Keratinocyte (primary cell): ENCODE data around the gene TPMT. TPM values are rescaled to one million over a fixed set of nuclear protein-coding genes. Genes with fewer than 3 reads are reported as not detected.

Source experiments
- DNase-seq: peaks from one replicate; pipeline ENCODE4 v3.0.0-alpha.2; 2011; ENCODE audit warnings: low read depth, missing footprints, low spot score
- FAIRE-seq: peaks from 2 replicates; lab custom pipeline; 2011; peaks lifted over from hg19 to GRCh38; lab: Jason Lieb, UNC
- H2AFZ ChIP-seq: 2 replicates; pipeline ENCODE4 v1.6.0; 2012; ENCODE audit warnings: low read length, control low read depth, inconsistent platforms; ENCODE audit not compliant: control insufficient read depth
- H3K27ac ChIP-seq: 2 replicates; pipeline ENCODE4 v1.5.1; 2011; ENCODE audit warnings: low read length; ENCODE audit not compliant: control insufficient read depth, insufficient read depth
- H3K27me3 ChIP-seq: 3 replicates; pipeline ENCODE4 v1.6.0; 2011; ENCODE audit warnings: low read length; ENCODE audit not compliant: control insufficient read depth, insufficient read depth; ENCODE audit errors: extremely low read depth
- H3K36me3 ChIP-seq, 2 experiments: 2 replicates in 1 of 2; 3 replicates in 1 of 2; pipeline ENCODE4 v1.5.1; 2011; ENCODE audit warnings: low read length in 2 of 2, mild to moderate bottlenecking in 1 of 2; ENCODE audit not compliant: control insufficient read depth in 2 of 2, insufficient read depth in 2 of 2; ENCODE audit errors: extremely low read depth in 1 of 2
- H3K4me1 ChIP-seq: 3 replicates; pipeline ENCODE4 v1.5.1; 2011; ENCODE audit warnings: low read length; ENCODE audit not compliant: control insufficient read depth, insufficient read depth; ENCODE audit errors: extremely low read depth
- H3K4me2 ChIP-seq: 3 replicates; pipeline ENCODE4 v1.6.0; 2011; ENCODE audit warnings: low read depth, low read length; ENCODE audit not compliant: control insufficient read depth, insufficient read depth; ENCODE audit errors: extremely low read depth
- H3K4me3 ChIP-seq, 3 experiments: fragments of 200-600 bp in 1 of 3; sonication (generic) in 1 of 3; 2 replicates in 2 of 3; 3 replicates in 1 of 3; pipeline ENCODE4 v1.5.1; 2011 to 2016; ENCODE audit warnings: low read length in 3 of 3, mild to moderate bottlenecking in 3 of 3, control low read depth in 2 of 3, inconsistent platforms in 1 of 3, low read depth in 1 of 3, mixed read lengths in 1 of 3, mixed run types in 1 of 3, moderate library complexity in 1 of 3; ENCODE audit not compliant: control insufficient read depth in 2 of 3, insufficient read depth in 2 of 3; ENCODE audit errors: extremely low read depth in 1 of 3
- H3K79me2 ChIP-seq: 2 replicates; pipeline ENCODE4 v1.6.0; 2012; ENCODE audit warnings: low read length; ENCODE audit not compliant: control insufficient read depth, insufficient read depth
- H3K9ac ChIP-seq: 3 replicates; pipeline ENCODE4 v1.6.0; 2011; ENCODE audit warnings: low read length; ENCODE audit not compliant: control insufficient read depth, insufficient read depth; ENCODE audit errors: extremely low read depth
- H3K9me1 ChIP-seq: 3 replicates; pipeline ENCODE4 v1.6.0; 2011; ENCODE audit warnings: low read length; ENCODE audit not compliant: control insufficient read depth, insufficient read depth; ENCODE audit errors: extremely low read depth
- H3K9me3 ChIP-seq: 2 replicates; pipeline ENCODE4 v1.5.1; 2012; ENCODE audit warnings: low read depth, low read length; ENCODE audit not compliant: control insufficient read depth
- H4K20me1 ChIP-seq: 3 replicates; pipeline ENCODE4 v1.6.0; 2011; ENCODE audit warnings: low read length; ENCODE audit not compliant: control insufficient read depth, insufficient read depth; ENCODE audit errors: extremely low read depth
- EZH2 ChIP-seq: IDR thresholded peaks from one replicate; pipeline ENCODE4 v1.6.1; 2012; ENCODE audit warnings: inconsistent platforms, mild to moderate bottlenecking, low read length, moderate library complexity
- dilution Hi-C: fragments of 300-500 bp; cut with MboI; formaldehyde crosslinking; loops from one replicate; pipeline ENCODE4 v1.7.0; 2020; ENCODE audit warnings: low sequenced_read_pairs; ENCODE audit not compliant: extremely low pct_ligation_motif_present
- polyA plus RNA-seq, 5 experiments: library from polyadenylated mRNA; depleted of rRNA in 3 of 5; stranded (reverse) in 3 of 5; stranded (forward) in 1 of 5; unstranded in 1 of 5; fragments of >200 nt; gene quantifications; 1 replicate in 1 of 5; 2 replicates in 3 of 5; 3 replicates in 1 of 5; pipeline versions ENCODE4 v1.2.1 to v1.2.3, GENCODE V29; 2011 to 2012; ENCODE audit warnings: missing spikeins in 2 of 5, low read depth in 1 of 5, low replicate concordance in 1 of 5
- TF ChIP-seq, protein P1 (sequence below), 3 experiments: IDR thresholded peaks in 1 of 3; conservative IDR thresholded peaks in 1 of 3; optimal IDR thresholded peaks in 1 of 3; 2 replicates in 2 of 3; 3 replicates in 1 of 3; pipeline versions ENCODE3 to v1.5.1; 2011; ENCODE audit warnings: low read length in 3 of 3, mild to moderate bottlenecking in 3 of 3, moderate library complexity in 2 of 3, control low read depth in 1 of 3, inconsistent platforms in 1 of 3; ENCODE audit not compliant: insufficient read depth in 2 of 3; ENCODE audit errors: extremely low read depth in 1 of 3

The TPMT gene
- polyA plus RNA-seq, 1 donor (not counting 4 experiments of a cell fraction or from before 2014, with no cell fraction given): 38.6 TPM

DNA sequence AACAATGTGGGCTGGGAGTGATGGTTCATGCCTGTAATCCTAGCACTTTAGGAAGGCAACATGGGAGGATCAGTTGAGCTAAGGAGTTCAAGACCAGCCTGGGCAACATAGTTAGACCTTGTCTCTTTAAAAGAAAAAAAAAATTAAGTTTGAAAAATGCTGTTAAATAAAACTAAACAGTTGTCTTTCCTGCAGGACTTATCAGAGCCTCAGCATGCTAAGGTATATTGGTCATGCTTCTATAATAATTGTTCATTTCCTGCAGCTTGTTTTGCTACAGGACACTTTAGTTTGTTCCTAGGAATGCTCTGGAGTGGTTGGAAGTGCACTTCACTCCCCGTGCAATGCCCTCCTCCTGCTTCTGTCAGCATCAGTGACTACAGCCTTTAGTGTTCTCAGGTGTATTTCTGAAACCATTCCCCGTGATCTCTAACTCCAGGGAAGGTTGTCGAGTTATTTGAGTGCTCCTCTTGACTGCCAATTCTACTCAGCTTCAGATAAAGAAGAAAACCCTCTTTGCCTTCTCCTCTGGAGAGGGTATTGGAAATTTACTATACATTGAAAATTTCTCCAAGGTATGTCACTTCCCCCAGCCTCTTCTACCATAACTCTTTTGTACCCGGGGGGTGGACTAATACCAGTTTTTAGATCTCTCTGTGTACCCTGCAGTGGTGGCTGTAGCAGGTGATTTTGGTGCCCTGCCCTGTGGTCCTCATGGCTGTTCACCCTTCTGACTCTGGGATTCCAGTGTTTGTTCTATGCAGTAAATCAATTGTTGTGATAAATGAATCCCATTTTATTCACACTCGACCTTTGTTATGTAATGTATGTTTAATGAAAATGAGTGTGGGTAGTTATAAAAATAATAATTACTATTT lies 66.2 kb downstream of the TPMT start:
- peaks cover 5% of the 10 kb centered on the region for H3K9me3 ChIP-seq
- no peak overlapping the region for H2AFZ ChIP-seq
- no peaks in the 10 kb centered on the region for H4K20me1 ChIP-seq
- FAIRE-seq (no peak), DNase-seq (no peak)
- dilution Hi-C loops: no loop called here
- H3K4me3 ChIP-seq: no peak overlapping the region
- H3K9me1 ChIP-seq: no peaks in the 10 kb centered on the region
- no peak overlapping the region for H3K4me2 ChIP-seq
- TF ChIP-seq EZH2: no peak
- TF ChIP-seq, protein P1, sequence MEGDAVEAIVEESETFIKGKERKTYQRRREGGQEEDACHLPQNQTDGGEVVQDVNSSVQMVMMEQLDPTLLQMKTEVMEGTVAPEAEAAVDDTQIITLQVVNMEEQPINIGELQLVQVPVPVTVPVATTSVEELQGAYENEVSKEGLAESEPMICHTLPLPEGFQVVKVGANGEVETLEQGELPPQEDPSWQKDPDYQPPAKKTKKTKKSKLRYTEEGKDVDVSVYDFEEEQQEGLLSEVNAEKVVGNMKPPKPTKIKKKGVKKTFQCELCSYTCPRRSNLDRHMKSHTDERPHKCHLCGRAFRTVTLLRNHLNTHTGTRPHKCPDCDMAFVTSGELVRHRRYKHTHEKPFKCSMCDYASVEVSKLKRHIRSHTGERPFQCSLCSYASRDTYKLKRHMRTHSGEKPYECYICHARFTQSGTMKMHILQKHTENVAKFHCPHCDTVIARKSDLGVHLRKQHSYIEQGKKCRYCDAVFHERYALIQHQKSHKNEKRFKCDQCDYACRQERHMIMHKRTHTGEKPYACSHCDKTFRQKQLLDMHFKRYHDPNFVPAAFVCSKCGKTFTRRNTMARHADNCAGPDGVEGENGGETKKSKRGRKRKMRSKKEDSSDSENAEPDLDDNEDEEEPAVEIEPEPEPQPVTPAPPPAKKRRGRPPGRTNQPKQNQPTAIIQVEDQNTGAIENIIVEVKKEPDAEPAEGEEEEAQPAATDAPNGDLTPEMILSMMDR (optimal IDR thresholded peaks at IDR 0.05 in 1 of 3, IDR thresholded peaks at IDR 0.05 in 1 of 3, conservative IDR thresholded peaks at IDR 0.05 in 1 of 3; ENCODE audit: extremely low read depth in 1 of 3, insufficient read depth in 2 of 3, low read length in 3 of 3): no peak
- H3K27ac ChIP-seq: no peak overlapping the region
- no peaks in the 10 kb centered on the region for H3K27me3 ChIP-seq
- H3K79me2 ChIP-seq: no peaks in the 10 kb centered on the region
- H3K36me3 ChIP-seq: no peaks in the 10 kb centered on the region
- H3K9ac ChIP-seq: no peak overlapping the region
- H3K4me1 ChIP-seq: no peaks in the 10 kb centered on the region

DNA sequence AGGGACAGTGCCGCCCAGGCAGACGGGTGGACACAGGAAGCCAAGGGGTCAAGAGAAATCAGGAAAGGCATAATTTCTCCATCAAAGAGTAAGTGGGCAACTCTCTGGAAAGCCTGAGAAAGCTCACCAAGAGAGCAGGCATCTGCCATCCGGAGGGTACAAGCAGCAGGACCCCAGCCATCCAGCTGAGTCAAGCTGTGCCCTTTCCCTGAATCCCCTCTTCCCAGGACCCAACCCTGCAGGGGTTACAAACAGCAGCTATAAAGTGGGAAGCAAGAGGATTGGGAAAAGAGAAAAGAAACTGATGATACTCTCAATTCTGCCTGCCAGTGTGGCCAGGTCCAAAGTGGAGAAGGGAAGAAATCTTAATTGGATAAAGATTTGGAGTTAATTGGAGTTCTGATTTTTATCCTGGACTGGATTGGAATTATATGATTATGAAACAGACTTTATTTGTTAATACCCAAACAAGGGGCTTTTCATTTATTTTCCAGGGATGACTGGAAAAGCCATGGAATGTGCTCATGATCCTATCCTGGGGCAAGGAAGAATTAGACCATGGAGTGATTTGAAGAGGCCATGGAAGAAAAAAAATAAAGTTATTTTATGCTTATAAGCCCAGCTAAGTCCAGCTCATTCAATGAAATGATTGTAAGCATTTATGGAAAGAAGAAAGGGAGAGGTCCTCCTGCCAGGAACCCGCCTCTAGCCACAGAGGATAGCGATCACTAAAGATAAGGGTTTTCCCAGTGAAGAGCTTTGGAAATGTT lies 67.3 kb downstream of the TPMT start:
- DNase-seq (no peak), FAIRE-seq (no peak)
- Histone ChIP-seq H3K27ac (no peak overlapping the region), H3K27me3 (no peaks in the 10 kb centered on the region), H4K20me1 (no peaks in the 10 kb centered on the region), H2AFZ (no peak overlapping the region), H3K4me3 (no peak overlapping the region), H3K9me3 (peaks cover 5% of the 10 kb centered on the region), H3K36me3 (no peaks in the 10 kb centered on the region), H3K4me1 (no peaks in the 10 kb centered on the region), H3K9ac (no peak overlapping the region), H3K4me2 (no peak overlapping the region), H3K79me2 (no peaks in the 10 kb centered on the region), H3K9me1 (no peaks in the 10 kb centered on the region)
- dilution Hi-C loops: no loop called here
- TF ChIP-seq, protein P1 (optimal IDR thresholded peaks at IDR 0.05 in 1 of 3, IDR thresholded peaks at IDR 0.05 in 1 of 3, conservative IDR thresholded peaks at IDR 0.05 in 1 of 3; ENCODE audit: extremely low read depth in 1 of 3, insufficient read depth in 2 of 3, low read length in 3 of 3): no peak
- no peak for TF ChIP-seq EZH2
